ENCODE results near the gene SHANK3.

SHANK3 gene

DNA sequence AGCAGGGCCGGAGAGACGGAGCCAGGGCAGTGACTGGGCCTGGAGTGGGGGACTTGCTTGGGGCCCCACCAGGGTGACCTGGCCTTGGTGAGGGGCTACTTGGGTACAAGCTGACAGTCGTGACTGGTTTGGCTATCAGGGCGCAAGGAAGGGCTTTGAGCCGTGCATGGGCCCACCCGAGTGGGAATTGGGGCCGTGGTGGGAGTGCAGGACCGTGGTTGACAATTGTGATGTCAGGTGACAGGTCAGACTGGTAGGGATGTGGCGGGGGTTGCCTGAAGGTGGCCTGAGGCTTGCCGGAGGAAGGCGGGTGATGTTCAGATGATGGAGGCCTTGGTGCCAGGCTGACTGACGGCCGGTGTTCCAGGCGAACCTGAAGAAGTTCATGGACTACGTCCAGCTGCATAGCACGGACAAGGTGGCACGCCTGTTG lies 5.6 kb downstream of the SHANK3 start:
- DNase-seq (ENCODE audit: low spot score): no peak

DNA sequence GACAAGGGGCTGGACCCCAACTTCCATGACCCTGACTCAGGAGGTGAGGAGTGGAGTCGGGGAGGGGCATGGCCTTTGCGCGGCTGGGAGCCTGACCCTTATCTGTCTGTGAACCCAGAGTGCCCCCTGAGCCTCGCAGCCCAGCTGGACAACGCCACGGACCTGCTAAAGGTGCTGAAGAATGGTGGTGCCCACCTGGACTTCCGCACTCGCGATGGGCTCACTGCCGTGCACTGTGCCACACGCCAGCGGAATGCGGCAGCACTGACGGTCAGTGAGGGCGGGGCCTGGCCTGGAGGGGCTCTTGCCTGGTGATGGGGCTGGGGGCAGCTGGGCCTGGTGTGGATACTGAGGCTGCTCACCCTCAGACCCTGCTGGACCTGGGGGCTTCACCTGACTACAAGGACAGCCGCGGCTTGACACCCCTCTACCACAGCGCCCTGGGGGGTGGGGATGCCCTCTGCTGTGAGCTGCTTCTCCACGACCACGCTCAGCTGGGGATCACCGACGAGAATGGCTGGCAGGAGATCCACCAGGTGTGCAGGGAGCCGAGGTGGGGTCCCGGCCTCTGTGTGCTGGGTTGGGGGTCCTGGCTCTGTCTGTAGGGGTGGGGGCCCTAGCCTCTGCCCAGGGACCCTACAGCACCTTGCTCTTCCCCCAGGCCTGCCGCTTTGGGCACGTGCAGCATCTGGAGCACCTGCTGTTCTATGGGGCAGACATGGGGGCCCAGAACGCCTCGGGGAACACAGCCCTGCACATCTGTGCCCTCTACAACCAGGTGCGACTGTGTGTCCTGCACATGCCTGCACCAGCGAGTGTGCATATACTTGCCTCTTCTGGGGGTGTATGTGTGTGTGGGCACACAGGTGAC lies 6.3 kb downstream of the SHANK3 start:
- no peak for DNase-seq (ENCODE audit: low spot score)

DNA sequence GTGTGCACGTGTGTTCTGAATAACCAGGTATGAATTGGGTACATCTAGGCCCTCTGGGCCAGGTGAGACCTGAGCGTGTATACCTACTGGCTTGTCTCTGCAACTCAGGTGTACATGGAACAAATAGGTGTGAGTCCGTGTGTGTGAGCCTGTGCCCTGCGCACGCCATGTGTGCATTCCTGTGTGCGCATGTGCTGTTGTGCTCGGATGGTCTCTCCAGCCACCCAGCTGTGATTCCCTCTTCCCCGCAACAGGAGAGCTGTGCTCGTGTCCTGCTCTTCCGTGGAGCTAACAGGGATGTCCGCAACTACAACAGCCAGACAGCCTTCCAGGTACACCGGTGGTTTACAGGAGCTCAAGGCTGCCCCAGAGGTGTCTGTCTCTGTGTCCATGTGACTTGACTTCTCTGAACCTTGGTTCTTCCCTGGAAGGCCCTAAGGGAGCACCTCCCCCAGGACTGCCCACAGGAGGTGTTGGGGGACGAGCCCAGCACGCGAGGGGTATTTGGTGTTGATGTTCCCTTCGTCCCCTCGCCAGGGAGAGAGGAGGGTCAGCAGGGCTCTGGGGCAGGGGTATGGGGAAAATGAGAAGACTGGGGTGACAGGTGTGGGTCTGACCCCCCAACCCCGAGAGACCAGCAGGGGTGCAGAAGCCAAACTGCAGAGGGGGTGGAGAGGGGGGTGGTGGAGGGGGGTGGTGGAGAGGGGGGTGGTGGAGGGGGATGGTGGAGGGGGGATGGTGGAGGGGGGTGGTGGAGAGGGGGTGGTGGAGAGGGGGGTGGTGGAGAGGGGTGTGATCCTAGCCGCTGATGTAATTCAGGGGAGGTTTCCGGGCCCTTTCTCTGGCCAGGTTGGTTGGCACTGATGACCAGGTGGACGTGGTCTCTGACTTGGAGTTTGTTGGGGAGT lies 10.7 kb downstream of the SHANK3 start:
- no peak for DNase-seq (ENCODE audit: low spot score)

GRCh38 chr22:50683994-50684371 lies 11.4 kb downstream of the SHANK3 start:
- DNase-seq (ENCODE audit: low spot score): no peak

DNA sequence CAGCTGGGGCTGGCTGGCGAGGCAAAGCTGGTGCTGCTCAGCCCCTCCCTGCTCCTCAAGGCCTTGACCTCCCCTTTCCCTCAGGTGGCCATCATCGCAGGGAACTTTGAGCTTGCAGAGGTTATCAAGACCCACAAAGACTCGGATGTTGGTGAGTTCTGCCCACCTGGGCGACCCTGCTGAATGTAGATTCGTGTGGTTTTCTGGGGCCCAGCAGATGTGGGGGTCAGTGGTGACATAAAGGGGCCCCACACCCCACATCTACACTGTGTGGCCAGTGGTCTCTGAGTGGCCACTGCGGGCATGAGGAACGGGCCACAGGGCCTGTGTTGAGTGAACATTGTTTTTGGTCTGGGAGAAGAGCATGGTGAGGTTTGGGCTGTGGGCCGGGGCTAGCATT lies 11.9 kb downstream of the SHANK3 start:
- no peak for DNase-seq (ENCODE audit: low spot score)

DNA sequence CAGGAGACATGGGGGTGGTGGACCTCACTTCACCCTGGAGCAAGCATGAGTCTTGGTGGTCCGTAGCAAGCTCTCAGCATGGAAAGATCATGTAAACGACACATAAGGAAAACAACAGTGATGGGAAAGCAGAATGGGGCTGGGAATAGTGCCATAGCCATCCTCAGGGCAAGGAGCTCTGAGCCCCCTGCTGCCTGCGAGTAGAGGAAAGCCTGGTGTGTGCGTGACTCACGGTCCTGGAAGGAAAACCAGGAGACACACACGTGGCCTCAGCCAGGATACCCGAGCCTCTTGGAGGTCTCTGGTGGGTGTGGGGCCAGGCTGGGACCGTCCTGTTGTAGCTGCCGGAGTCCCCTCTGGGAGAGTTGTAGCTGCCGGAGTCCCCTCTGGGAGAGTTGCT lies 12.4 kb downstream of the SHANK3 start:
- no peak for DNase-seq (ENCODE audit: low spot score)

- no peak for DNase-seq (ENCODE audit: low spot score)
Measured at GRCh38 chr22:50686794-50687193, 14.2 kb downstream of the SHANK3 start.

- no peak for DNase-seq (ENCODE audit: low spot score)
Measured at GRCh38 chr22:50687829-50688228, 15.2 kb downstream of the SHANK3 start.

DNA sequence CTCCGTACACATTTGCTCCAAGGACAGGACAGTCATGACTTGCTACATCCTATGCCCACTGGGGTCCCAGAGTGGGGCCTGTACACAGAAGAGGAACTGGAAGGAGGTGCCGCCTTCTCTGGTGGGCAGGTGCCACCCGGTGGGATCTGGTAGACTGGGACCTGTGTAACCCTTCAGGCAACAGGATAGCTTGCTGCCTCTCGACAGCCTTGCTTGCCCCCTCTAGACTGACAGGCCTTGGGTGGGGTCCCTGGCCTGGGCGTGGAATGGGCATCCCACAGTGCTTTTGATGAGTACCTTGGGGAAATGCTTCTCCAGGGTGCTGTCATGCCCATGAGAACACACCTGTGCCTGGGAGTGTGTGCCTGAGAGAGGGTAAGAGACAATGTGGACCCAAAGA lies 15.8 kb downstream of the SHANK3 start:
- DNase-seq (ENCODE audit: low spot score): no peak

GRCh38 chr22:50691521-50691920 lies 18.9 kb downstream of the SHANK3 start:
- no peak for DNase-seq (ENCODE audit: low spot score)

DNA sequence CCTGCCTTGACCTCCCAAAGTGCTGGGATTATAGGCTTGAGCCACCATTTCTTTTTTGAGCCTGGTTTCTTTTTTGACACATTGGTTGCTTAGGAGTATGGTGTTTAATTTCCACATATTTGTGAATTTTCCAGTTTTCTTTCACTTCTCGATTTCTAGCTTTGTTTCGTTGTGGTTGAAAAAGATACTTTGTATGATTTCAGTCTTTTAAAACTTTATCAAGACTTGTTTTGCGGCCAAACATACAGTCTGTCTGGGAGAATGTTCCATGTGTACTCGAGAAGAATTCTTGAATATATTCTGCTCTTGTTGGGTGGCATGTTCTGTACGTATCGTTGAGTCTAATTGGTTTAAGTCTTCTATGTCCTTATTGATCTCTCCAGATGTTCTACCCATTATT lies 20.8 kb downstream of the SHANK3 start:
- DNase-seq (ENCODE audit: low spot score): no peak

DNA sequence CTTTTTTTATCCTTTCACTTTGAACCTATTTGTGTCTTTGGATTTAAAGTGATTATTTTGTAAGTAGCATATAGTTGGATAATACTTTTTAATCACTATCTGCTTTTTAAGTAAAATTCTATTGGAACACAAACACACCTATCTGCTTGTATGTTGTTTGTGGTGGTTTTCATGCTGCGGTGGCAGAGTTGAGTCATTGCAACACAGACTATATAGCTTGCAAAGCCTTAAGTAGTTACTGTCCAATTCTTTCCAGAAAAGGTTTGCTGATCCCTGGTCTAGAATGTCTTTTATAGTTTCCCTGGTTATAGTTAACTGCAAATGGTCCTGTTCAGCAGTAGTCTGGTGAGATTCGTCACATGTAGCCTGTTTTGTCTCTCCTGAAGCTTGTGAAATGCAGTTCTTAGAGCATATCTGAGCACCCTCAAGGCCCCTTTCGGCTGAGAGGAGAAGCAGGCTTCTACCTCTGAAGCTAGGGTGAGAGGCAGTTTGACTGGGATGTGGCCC lies 21.5 kb downstream of the SHANK3 start:
- no peak for DNase-seq (ENCODE audit: low spot score)

DNA sequence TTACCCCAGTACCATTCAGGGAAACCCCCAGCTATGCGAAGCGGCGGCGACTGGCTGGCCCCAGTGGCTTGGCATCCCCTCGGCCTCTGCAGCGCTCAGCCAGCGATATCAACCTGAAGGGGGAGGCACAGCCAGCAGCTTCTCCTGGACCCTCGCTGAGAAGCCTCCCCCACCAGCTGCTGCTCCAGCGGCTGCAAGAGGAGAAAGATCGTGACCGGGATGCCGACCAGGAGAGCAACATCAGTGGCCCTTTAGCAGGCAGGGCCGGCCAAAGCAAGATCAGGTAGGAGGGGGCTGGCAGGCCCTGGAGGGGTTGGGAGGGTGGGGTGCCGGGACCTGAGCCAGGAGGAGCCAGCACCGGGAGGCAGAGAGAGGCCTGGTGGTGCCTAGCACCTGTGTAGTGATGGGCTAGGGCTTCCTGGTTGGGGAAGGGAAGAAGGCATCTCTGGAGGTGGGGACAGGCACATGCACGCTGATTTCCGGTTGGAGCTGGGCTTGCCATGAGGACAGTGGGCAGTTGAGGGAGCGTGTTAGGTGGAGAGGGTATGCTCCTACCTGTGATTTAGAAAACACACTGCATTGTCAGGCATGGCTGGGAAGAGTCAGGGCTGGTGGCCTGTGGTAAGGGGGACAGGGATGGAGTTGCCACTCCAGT lies 22.3 kb downstream of the SHANK3 start:
- no peak for DNase-seq (ENCODE audit: low spot score)

DNA sequence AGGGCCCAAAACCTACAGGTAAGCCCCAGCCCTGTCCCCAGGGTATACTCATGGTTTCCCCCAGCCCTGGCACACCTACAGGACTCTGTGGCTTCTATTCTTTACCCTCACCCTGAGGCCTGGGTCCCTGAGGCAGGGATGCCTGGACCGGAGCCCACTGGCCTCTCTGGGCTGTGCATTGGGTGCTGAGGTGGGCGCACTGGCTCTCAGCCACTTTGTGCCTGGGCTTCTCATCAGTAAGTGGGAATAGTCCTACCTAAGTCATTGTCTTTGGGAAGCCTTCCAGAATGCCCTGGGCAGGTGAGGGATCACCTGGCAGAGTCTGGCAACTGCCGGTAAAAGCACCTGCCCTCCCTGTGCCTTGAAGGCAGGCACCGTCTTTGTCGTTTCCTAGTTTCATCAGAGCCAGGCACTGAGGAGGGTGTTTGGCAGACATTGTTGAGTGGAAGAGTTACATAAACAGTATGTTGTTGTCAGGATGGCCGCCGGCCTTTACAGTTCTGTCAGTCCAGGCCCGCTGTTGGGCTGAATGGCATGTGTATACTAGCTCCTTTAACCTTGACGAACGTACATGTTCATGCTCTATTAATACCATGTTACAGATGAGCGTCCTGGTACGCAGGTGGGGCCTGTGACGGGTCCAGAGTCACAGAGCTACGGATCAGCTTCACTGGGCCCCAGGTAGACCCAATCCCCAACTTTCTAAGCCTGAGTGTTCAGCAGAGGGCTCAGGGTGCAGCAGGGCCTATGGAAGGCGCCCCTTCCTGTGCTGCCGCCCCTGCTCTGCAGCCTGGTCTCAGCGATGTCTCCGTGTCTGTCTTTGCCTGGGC lies 23.0 kb downstream of the SHANK3 start:
- no peak for DNase-seq (ENCODE audit: low spot score)

GRCh38 chr22:50696251-50696798 lies 23.7 kb downstream of the SHANK3 start:
- DNase-seq (ENCODE audit: low spot score): no peak

GRCh38 chr22:50696799-50697561 lies 24.4 kb downstream of the SHANK3 start:
- DNase-seq (ENCODE audit: low spot score): no peak

DNA sequence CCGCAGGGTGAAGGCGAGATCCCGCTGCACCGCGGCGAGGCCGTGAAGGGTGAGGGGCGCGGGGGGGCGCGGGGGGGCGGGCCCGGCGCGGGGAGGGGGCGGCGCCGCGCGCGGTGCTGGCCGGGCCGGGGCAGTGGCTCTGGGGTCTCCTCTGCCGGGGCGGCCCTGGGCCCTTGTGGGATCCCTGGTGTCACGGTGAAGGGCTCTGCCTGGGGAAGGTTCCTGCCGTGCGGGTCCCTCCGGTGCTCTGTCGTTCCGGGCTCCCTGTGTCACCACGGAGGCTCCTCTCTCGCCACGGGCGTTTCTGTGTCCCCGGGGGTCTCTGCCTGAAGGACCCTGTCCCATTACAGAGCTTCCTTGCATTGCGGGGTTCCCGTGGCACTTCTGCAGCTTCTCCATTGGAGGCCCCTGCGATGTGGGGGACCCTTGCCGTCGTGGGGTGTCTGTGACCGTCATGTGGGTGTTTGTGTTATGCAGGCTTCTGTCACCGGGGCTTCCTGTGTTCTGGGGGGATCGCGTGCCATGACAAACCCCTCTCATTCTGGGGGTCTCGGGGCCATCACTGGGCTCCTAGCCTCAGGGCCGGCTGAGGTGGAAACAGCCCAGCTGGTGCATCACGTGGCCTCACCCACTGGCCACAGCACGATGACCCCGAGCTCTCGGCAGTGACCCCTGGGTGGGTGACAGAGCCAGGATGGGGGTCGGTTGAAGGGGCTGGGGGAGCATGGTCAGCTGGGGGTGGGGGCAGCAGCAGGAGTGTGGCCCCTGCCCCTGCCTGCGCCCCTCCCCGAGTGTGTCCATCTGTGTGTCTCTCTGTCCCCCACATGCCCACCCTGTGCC lies 25.3 kb downstream of the SHANK3 start:
- no peak for DNase-seq (ENCODE audit: low spot score)

DNA sequence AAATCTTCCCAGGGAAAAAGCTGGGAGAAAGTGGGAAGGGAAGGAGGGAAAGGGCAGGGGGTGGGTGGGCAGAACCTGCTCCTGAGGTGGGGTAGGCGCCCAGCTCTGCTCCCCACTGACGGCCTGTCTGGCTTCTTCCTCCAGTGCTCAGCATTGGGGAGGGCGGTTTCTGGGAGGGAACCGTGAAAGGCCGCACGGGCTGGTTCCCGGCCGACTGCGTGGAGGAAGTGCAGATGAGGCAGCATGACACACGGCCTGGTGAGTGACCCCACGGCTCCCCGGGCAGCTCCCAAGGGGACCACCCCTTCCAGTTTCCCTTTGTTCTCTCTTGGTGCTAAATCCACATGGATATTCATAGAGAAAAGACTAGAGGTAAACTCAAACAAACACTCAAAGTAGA lies 25.9 kb downstream of the SHANK3 start:
- no peak for DNase-seq (ENCODE audit: low spot score)

GRCh38 chr22:50699001-50699755 lies 26.6 kb downstream of the SHANK3 start:
- DNase-seq (ENCODE audit: low spot score): no peak

Data from CD4-positive, alpha-beta T cell treated with Interleukin-6 at 100 ng/mL for 8 hours (primary cell).